Breast epithelium (tissue), 4 donors: Measurements from ENCODE around the gene MORN1. TPM values are rescaled to one million over a fixed set of nuclear protein-coding genes. Genes with fewer than 3 reads are reported as not detected.

Source experiments
- DNase-seq, 2 donors: peaks; one replicate each; pipeline ENCODE4 v3.0.0-alpha.2; 2019; ENCODE audit warnings: low spot score in 2 of 2
- H3K27ac ChIP-seq, 2 donors: fragments of 200-600 bp; sonication (generic) in 1 of 2; one replicate each; pipeline ENCODE4 v1.5.1; 2016 to 2019; ENCODE audit warnings: mild to moderate bottlenecking in 1 of 2
- H3K27me3 ChIP-seq, 2 donors: fragments of 200-600 bp; sonication (generic) in 1 of 2; one replicate each; pipeline versions ENCODE4 v1.5.1 to v1.6.0; 2017 to 2019; ENCODE audit warnings: control low read depth in 1 of 2, mild to moderate bottlenecking in 1 of 2
- H3K36me3 ChIP-seq: fragments of 200-600 bp; one replicate; pipeline ENCODE4 v1.5.1; 2019
- H3K4me1 ChIP-seq, 2 donors: fragments of 200-600 bp; sonication (generic); one replicate each; pipeline ENCODE4 v1.5.1; 2016 to 2019; ENCODE audit warnings: control low read depth in 1 of 2
- H3K4me3 ChIP-seq, 3 donors: fragments of 200-600 bp; sonication (generic); 1 replicate in 2 of 3; 2 replicates in 1 of 3; pipeline ENCODE4 v1.5.1; 2016 to 2019; ENCODE audit warnings: mild to moderate bottlenecking in 3 of 3, moderate library complexity in 2 of 3
- H3K9me3 ChIP-seq, 2 donors: fragments of 200-600 bp; sonication (generic) in 1 of 2; one replicate each; pipeline ENCODE4 v1.5.1; 2016 to 2019; ENCODE audit warnings: control low read depth in 1 of 2
- POLR2A ChIP-seq: fragments of 450-650 bp; IDR thresholded peaks from one replicate; pipeline ENCODE4 v1.6.1; 2016; ENCODE audit warnings: antibody characterized with exemption, mild to moderate bottlenecking, moderate library complexity
- POLR2AphosphoS5 ChIP-seq, 3 donors: sonication (generic); formaldehyde crosslinking; IDR thresholded peaks; one replicate each; pipeline ENCODE4 v1.6.1; 2017; ENCODE audit warnings: antibody characterized with exemption in 3 of 3
- intact Hi-C: fragments of 100-400 bp; cut with DNase I; formaldehyde crosslinking; loops from one replicate; pipeline ENCODE4 v1.15.1; 2023; ENCODE audit warnings: low total_unique reads
- total RNA-seq, 3 donors: library from RNA; depleted of rRNA; stranded (reverse); fragments of >200 nt; gene quantifications; one replicate each; pipeline ENCODE4 v1.1.0, GENCODE V29; 2016
- TF ChIP-seq, protein P1 (sequence below), 3 donors: fragments of 450-650 bp; IDR thresholded peaks; one replicate each; pipeline ENCODE4 v1.5.1; 2016 to 2017; ENCODE audit warnings: antibody characterized with exemption in 3 of 3, mild to moderate bottlenecking in 3 of 3, moderate library complexity in 3 of 3

Gene MORN1
- total RNA-seq, 3 donors from 2014 or later: 4.0 to 18.1 (median 17.7) TPM

DNA sequence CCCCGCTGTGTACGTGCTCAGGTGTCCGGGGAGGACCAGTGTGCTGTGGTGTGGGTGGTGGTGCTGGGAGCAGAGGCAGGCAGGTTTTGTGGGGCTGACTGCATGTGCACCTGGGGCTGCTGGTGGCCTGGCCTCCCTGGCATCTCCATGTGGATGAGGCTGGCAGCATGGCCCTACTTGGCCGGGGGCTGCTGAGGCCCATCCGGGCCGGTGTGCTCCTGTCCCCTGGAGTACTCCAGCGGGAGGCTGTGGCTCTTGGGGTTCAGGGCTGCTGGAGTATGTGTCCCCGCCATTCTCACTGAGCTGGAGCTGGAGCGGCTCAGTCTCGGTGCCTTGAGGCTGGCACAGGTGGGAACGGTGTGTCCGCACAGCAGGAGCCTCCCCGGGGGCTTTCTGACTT is 41.8 kb upstream of the MORN1 start:
- H3K4me1 ChIP-seq: peaks cover 0 to 4% of the 10 kb centered on the region in 2 donors
- H3K27me3 ChIP-seq: peaks cover 0 to 30% of the 10 kb centered on the region in 2 donors
- no peak overlapping the region for H3K4me3 ChIP-seq
- intact Hi-C loops: no loop called here
- TF ChIP-seq POLR2A: no peak
- no peak for TF ChIP-seq POLR2AphosphoS5 (IDR thresholded peaks at IDR 0.05)
- TF ChIP-seq, protein P1, sequence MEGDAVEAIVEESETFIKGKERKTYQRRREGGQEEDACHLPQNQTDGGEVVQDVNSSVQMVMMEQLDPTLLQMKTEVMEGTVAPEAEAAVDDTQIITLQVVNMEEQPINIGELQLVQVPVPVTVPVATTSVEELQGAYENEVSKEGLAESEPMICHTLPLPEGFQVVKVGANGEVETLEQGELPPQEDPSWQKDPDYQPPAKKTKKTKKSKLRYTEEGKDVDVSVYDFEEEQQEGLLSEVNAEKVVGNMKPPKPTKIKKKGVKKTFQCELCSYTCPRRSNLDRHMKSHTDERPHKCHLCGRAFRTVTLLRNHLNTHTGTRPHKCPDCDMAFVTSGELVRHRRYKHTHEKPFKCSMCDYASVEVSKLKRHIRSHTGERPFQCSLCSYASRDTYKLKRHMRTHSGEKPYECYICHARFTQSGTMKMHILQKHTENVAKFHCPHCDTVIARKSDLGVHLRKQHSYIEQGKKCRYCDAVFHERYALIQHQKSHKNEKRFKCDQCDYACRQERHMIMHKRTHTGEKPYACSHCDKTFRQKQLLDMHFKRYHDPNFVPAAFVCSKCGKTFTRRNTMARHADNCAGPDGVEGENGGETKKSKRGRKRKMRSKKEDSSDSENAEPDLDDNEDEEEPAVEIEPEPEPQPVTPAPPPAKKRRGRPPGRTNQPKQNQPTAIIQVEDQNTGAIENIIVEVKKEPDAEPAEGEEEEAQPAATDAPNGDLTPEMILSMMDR (IDR thresholded peaks at IDR 0.05): no peak
- peaks cover 0 to 11% of the 10 kb centered on the region in 2 donors for H3K9me3 ChIP-seq
- no peaks in the 10 kb centered on the region for H3K36me3 ChIP-seq
- DNase-seq: no peak
- H3K27ac ChIP-seq: no peak overlapping the region

DNA sequence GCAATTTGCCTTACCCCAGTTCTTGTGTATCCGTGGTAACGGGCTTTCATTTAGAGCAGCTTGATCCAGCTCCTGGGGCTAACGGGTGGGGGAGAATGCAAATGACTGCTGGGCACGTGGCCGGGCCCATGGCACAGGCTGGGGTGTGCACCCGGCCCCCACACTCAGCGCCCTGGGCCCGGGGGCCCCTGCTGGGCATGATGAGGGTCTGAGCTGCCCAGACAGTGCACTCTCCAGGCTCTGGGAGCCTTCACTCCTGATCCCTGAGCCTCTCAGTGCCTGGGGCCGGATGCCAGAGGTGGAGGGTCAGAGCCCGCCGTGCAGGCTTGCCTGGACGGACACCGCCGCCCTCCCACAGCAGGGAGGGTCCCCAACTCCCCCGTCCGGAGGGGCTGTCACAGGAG is 41.1 kb upstream of the MORN1 start:
- H3K4me3 ChIP-seq: no peak overlapping the region
- H3K27ac ChIP-seq: no peak overlapping the region
- TF ChIP-seq POLR2A: no peak
- TF ChIP-seq, protein P1 (IDR thresholded peaks at IDR 0.05): no peak
- TF ChIP-seq POLR2AphosphoS5 (IDR thresholded peaks at IDR 0.05): no peak
- no peak for DNase-seq
- H3K9me3 ChIP-seq: peaks cover 0 to 11% of the 10 kb centered on the region in 2 donors
- peaks cover 0 to 35% of the 10 kb centered on the region in 2 donors for H3K27me3 ChIP-seq
- no peaks in the 10 kb centered on the region for H3K36me3 ChIP-seq
- H3K4me1 ChIP-seq: no peaks in the 10 kb centered on the region
- intact Hi-C loops: no loop called here

DNA sequence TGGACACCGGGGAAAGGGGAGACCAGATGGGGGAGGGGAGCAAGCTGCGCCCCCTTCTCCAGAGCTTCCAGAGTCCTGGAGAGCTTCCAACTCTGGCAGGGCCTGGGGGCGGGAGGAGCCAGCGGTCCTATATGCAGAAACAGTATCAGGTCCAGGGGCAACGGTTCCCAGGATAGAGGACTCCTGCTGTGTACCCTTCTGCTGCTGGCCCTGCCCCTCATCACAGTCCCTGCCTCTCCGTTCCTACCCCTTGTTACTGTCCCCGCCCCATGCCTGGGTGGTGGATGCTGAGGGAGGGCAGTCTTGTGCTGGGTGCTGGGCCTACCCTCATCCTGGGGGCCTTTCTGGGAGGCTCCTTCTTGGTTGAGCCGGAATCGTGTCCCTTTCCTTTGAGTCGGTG is 40.2 kb upstream of the MORN1 start:
- Histone ChIP-seq H3K27ac (no peak overlapping the region), H3K9me3 (peaks cover 0 to 11% of the 10 kb centered on the region in 2 donors), H3K4me1 (no peaks in the 10 kb centered on the region), H3K36me3 (no peaks in the 10 kb centered on the region), H3K27me3 (peaks cover 0 to 37% of the 10 kb centered on the region in 2 donors), H3K4me3 (peak overlapping the region in 2 of 3 donors; percentile 17 to 35)
- DNase-seq: no peak
- TF ChIP-seq, protein P1 (IDR thresholded peaks at IDR 0.05): no peak
- TF ChIP-seq POLR2AphosphoS5 (IDR thresholded peaks at IDR 0.05): no peak
- no peak for TF ChIP-seq POLR2A
- intact Hi-C loops: no loop called here

DNA sequence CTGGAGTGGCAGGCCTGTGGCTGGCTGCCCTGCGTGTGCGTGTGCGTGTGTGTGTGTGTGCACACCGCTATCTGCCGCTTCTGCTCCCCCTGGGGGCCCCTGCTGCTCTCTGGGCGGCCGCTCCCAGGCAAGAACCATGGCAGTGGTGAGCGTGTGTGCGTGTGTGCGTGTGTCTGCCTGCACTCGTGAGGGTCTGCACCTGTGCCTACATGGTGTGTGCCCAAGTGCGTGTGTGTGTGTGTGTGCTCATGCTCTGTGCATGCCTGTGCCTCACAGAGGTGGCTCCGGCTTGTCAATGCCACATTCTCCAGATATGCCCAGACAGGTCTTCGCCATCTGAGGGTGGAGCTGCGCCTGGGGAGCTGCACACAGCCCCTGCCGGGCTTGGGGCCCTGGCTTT is 39.7 kb upstream of the MORN1 start:
- Histone ChIP-seq H3K4me1 (no peaks in the 10 kb centered on the region), H3K36me3 (no peaks in the 10 kb centered on the region), H3K27me3 (peaks cover 0 to 37% of the 10 kb centered on the region in 2 donors), H3K4me3 (peak overlapping the region in 2 of 3 donors; percentile 17 to 35), H3K27ac (no peak overlapping the region), H3K9me3 (peaks cover 0 to 11% of the 10 kb centered on the region in 2 donors)
- DNase-seq: no peak
- intact Hi-C loops: no loop called here
- TF ChIP-seq POLR2A: no peak
- TF ChIP-seq, protein P1 (IDR thresholded peaks at IDR 0.05): no peak
- no peak for TF ChIP-seq POLR2AphosphoS5 (IDR thresholded peaks at IDR 0.05)

DNA sequence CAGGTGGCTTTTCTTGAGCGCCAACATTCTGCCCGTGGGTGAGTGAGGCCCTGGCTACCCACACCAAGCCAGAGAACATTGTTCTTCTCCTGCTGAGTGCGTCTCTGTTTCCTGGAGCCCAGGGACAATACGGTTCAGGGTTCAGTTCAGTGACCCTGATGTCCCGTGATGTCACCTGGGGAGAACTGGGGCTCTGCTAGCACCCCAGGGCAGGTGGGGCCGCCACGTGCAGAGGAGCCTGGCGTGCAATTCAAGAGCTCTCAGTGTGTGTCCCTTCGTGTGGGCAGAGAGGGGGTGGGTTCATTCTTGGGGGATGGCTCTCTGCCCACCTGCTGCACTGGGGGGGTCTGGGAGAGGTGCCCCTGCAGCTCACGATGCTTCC is 39.2 kb upstream of the MORN1 start:
- Histone ChIP-seq H3K9me3 (peaks cover 0 to 11% of the 10 kb centered on the region in 2 donors), H3K27ac (no peak overlapping the region), H3K27me3 (peaks cover 0 to 37% of the 10 kb centered on the region in 2 donors), H3K36me3 (no peaks in the 10 kb centered on the region), H3K4me3 (peak overlapping the region in 1 of 3 donors; percentile 35), H3K4me1 (no peaks in the 10 kb centered on the region)
- no peak for DNase-seq
- TF ChIP-seq, protein P1 (IDR thresholded peaks at IDR 0.05): no peak
- TF ChIP-seq POLR2A (no peak), POLR2AphosphoS5 (IDR thresholded peaks at IDR 0.05) (no peak)
- intact Hi-C loops: no loop called here
